Gastroesophageal sphincter (tissue), 3 donors: ENCODE results near the gene CFAP119.

Experiments
- EP300 ChIP-seq: sonication (generic); formaldehyde crosslinking; IDR thresholded peaks from one replicate; pipeline ENCODE4 v1.6.1; 2017; ENCODE audit warnings: antibody characterized with exemption, mild to moderate bottlenecking
- POLR2A ChIP-seq, 2 donors: fragments of 450-650 bp; IDR thresholded peaks; one replicate each; pipeline ENCODE4 v1.6.1; 2017; ENCODE audit warnings: antibody characterized with exemption in 2 of 2, mild to moderate bottlenecking in 2 of 2, moderate library complexity in 1 of 2
- POLR2AphosphoS5 ChIP-seq: sonication (generic); formaldehyde crosslinking; IDR thresholded peaks from one replicate; pipeline ENCODE4 v1.6.1; 2017; ENCODE audit warnings: antibody characterized with exemption
- TF ChIP-seq, protein P1 (sequence below), 4 experiments: fragments of 200-600 bp in 2 of 4; fragments of 450-650 bp in 2 of 4; sonication (generic) in 1 of 4; IDR thresholded peaks; one replicate each; pipeline ENCODE4 v1.5.1; 2017 to 2019; ENCODE audit warnings: antibody characterized with exemption in 4 of 4, mild to moderate bottlenecking in 2 of 4, moderate library complexity in 2 of 4

GRCh38 chr16:30725418-30725792 lies 36.5 kb downstream of the CFAP119 start:
- TF ChIP-seq, protein P1, sequence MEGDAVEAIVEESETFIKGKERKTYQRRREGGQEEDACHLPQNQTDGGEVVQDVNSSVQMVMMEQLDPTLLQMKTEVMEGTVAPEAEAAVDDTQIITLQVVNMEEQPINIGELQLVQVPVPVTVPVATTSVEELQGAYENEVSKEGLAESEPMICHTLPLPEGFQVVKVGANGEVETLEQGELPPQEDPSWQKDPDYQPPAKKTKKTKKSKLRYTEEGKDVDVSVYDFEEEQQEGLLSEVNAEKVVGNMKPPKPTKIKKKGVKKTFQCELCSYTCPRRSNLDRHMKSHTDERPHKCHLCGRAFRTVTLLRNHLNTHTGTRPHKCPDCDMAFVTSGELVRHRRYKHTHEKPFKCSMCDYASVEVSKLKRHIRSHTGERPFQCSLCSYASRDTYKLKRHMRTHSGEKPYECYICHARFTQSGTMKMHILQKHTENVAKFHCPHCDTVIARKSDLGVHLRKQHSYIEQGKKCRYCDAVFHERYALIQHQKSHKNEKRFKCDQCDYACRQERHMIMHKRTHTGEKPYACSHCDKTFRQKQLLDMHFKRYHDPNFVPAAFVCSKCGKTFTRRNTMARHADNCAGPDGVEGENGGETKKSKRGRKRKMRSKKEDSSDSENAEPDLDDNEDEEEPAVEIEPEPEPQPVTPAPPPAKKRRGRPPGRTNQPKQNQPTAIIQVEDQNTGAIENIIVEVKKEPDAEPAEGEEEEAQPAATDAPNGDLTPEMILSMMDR (IDR thresholded peaks at IDR 0.05) = no peak
- TF ChIP-seq POLR2AphosphoS5 = no peak
- TF ChIP-seq POLR2A (IDR thresholded peaks at IDR 0.05) = no peak
- no peak for TF ChIP-seq EP300
